Muscle layer of colon (tissue), 2 donors: Measurements from ENCODE around the gene FLII.
"Not testable (repeated sequence)": the region's sequence is repeated elsewhere in the genome, so short reads cannot be mapped to it uniquely, and the experiment has no call there.

ENCODE experiments used
- H3K27ac ChIP-seq: one replicate; pipeline ENCODE4 v1.7.0; 2013; ENCODE audit warnings: low read depth, mild to moderate bottlenecking, low read length, moderate library complexity
- H3K27me3 ChIP-seq, 2 donors: one replicate each; pipeline ENCODE4 v1.7.0; 2013; ENCODE audit warnings: low read length in 2 of 2, mild to moderate bottlenecking in 2 of 2; ENCODE audit not compliant: insufficient read depth in 2 of 2, control insufficient read depth in 1 of 2
- H3K36me3 ChIP-seq: one replicate; pipeline ENCODE4 v1.7.0; 2013; ENCODE audit warnings: mild to moderate bottlenecking, low read length; ENCODE audit not compliant: insufficient read depth
- H3K4me1 ChIP-seq: one replicate; pipeline ENCODE4 v1.7.0; 2013; ENCODE audit warnings: mild to moderate bottlenecking, low read length; ENCODE audit not compliant: insufficient read depth
- H3K4me3 ChIP-seq, 2 donors: one replicate each; pipeline ENCODE4 v1.7.0; 2013; ENCODE audit warnings: low read length in 2 of 2, low read depth in 1 of 2, mild to moderate bottlenecking in 1 of 2, moderate library complexity in 1 of 2
- H3K9ac ChIP-seq: one replicate; pipeline ENCODE4 v1.7.0; 2013; ENCODE audit warnings: low read length
- H3K9me3 ChIP-seq: one replicate; pipeline ENCODE4 v1.7.0; 2013; ENCODE audit warnings: mild to moderate bottlenecking, low read length
- donor health status: abdominal sarcoma.
- donor health status: Adenocarcinoma of cecum.

The FLII gene

DNA sequence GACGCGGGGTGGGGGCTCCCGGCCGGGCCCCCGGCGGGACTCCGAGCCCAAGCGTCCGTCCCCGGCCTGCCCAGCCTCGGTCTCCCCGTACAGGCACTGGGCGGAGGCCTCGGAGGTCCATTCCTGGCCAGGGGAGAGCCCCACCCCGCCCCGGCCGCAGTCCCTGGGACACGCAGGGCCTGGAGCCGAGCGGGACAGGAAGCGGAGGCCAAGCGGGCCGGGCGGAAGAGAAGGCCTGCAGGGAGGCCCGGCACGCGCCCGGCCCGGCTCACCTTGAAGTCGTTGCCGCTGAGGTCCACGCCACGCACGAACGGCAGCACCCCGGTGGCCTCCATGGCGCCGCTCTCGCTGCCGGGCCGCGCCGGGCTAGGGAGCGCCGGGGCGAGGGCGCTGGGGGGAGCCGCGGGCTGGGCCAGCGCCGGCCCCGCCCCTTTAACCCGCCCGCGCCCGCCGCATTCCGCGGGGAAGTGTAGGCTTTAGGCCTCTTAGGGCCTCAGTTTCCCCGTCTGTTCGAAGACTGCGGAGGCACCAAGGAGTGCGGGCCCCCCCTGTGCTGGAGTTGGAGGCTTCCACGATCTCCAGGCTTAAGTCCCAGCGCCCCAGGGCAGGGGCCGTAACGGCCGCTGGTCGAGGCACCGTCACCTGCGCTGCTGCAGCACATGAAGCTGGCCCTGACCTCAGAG lies at the start of gene FLII:
FLII (minus strand) TSS at position 383 of the 683 bp plus-strand sequence; CDS start at position 335, 48 bp downstream.
- H3K9me3 ChIP-seq: no peaks in the 10 kb centered on the region
- H3K36me3 ChIP-seq: peaks cover 40% of the 10 kb centered on the region
- H3K27me3 ChIP-seq: no peaks in the 10 kb centered on the region
- peak within 1 kb of the TSS; percentile 82 for H3K9ac ChIP-seq
- peak within 1 kb of the TSS; percentile 87 for H3K27ac ChIP-seq
- peaks cover 36% of the 10 kb centered on the region for H3K4me1 ChIP-seq
- peak within 1 kb of the TSS; percentile 72 to 96 for H3K4me3 ChIP-seq

DNA sequence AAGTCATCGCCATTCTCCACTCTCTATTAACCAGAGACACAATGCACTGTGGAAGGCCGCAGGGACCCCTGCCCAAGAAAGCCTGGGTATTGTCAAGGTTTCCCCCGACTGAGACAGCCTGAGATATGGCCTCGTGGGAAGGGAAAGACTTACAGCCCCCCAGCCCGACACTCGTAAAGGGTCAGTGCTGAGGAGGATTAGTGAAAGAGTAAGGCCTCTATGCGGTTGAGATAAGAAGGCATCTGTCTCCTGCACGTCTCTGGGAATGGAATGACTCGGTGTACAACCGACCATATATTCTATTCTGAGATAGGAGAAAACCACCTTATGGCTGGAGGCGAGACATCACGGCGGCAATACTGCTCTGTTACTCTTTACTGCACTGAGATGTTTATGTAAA lies 44.7 kb upstream of the FLII start:
- peaks cover 56% of the 10 kb centered on the region for H3K36me3 ChIP-seq
- H3K27ac ChIP-seq, H3K9ac ChIP-seq, H3K4me1 ChIP-seq, H3K9me3 ChIP-seq, H3K4me3 ChIP-seq, H3K27me3 ChIP-seq: not testable (repeated sequence)

DNA sequence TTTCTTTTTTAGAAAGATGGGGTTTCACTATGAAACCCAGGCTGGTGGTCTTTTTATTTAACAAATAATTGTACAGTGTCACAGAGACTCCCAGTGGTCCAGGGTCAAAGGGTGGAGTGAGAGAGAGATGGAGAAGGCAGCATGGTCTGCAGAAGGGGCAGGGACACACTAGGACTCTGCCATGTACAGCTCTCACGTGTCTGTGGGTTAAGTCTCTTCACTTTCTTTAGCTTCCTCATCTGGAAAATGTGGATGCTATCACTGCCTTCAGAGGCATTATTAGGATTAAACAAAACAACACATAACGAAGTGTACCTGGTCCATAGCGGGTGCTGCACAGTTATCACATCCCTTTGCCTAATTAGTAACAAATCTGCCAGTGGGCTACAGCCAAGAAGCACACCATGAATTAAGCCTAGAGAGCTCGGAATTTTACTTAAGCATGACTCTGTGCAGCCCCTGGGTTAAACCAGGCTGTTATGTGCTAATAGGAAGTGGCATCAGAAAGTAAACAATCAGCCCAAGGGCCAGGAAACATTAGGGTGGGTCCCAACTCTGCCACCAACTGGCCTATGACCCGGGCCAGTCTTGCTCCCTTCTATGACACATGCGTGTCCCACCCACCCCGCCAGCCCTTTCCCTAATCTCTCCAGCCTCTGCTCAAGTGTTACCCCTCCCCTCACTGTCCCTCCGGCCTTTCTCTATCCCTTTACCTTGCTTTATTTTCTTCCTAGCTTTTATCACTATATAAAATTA lies 42.4 kb upstream of the FLII start:
- H3K4me1 ChIP-seq: no peaks in the 10 kb centered on the region
- no peaks in the 10 kb centered on the region for H3K27me3 ChIP-seq
- H3K9me3 ChIP-seq: no peaks in the 10 kb centered on the region
- H3K36me3 ChIP-seq: peaks cover 43% of the 10 kb centered on the region
- H3K4me3 ChIP-seq: no peak overlapping the region
- no peak overlapping the region for H3K27ac ChIP-seq
- no peak overlapping the region for H3K9ac ChIP-seq

DNA sequence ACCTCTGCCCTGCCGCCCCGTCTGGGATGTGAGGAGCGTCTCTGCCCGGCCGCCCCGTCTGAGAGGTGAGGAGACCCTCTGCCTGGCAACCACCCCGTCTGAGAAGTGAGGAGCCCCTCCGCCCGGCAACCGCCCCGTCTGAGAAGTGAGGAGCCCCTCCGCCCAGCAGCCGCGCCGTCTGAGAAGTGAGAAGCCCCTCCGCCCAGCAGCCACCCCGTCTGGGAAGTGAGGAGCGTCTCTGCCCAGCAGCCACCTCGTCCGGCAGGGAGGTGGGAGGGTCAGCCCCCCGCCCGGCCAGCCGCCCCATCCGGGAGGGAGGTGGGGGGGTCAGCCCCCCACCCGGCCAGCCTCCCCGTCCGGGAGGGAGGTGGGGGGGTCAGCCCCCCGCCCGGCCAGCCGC lies 39.5 kb upstream of the FLII start:
- H3K4me3 ChIP-seq, H3K4me1 ChIP-seq, H3K27ac ChIP-seq, H3K27me3 ChIP-seq, H3K9ac ChIP-seq, H3K9me3 ChIP-seq: not testable (repeated sequence)
- H3K36me3 ChIP-seq: peaks cover 46% of the 10 kb centered on the region

DNA sequence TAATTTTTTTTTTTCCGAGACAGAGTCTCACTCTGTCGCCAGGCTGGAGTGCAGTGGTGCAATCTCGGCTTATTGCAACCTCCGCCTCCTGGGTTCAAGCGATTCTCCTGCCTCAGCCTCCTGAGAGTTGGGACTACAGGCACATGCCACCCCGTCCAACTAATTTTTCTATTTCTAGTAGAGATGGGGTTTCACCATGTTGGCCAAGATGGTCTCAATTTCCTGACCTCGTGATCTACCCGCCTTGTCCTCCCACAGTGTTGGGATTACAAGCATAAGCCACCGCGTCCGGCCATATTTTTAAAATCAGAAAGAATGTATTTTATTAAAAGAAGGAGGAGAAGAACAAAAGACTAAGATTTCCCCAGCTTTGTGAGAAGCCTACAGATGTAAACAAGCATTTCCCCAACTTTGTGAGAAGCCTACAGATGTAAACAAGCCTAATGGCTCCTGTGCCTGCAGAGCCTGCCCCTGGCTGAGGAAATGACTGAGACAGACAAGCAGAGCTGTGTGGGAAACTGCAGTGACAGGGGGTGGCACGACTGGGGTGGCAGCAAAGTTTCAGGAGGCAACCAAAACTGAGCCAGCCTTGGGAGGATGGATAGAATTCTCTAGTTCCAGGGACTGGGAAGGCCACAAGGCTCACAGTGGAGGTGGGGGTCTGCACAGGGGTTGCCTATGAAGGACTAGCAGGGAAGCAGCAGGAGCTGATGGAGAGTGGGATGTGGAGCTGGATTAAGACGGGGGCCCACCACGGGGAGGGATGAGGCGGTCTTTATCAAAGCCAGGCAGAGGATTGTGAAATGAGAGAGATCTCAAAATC lies 33.4 kb upstream of the FLII start:
- H3K4me1 ChIP-seq: no peaks in the 10 kb centered on the region
- H3K9me3 ChIP-seq: no peaks in the 10 kb centered on the region
- no peaks in the 10 kb centered on the region for H3K27me3 ChIP-seq
- H3K36me3 ChIP-seq: peaks cover 61% of the 10 kb centered on the region
- H3K4me3 ChIP-seq: no peak overlapping the region
- H3K27ac ChIP-seq: no peak overlapping the region
- H3K9ac ChIP-seq: no peak overlapping the region

DNA sequence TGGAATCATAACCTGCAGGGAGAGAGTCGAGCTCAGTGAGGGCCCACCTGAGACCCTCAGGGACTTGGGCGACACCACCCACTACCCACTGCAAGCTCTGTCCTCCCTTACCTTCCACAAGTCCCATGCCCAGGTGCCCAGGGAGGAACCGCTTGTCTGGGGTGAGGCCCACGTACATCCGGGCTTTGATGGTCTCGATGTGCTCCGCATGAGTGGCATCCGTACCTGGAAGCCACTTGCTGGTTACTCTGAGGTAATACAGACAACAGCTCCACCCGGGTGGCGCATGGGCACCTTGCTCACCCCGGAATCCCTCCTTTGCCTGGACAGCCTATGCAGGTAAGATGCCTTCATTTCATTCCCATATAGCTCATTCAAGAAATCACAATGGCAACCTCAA lies 26.8 kb upstream of the FLII start:
- Histone ChIP-seq H3K4me1 (no peaks in the 10 kb centered on the region), H3K9ac (no peak overlapping the region), H3K27ac (no peak overlapping the region), H3K9me3 (no peaks in the 10 kb centered on the region), H3K36me3 (peaks cover 67% of the 10 kb centered on the region), H3K4me3 (no peak overlapping the region), H3K27me3 (no peaks in the 10 kb centered on the region)

DNA sequence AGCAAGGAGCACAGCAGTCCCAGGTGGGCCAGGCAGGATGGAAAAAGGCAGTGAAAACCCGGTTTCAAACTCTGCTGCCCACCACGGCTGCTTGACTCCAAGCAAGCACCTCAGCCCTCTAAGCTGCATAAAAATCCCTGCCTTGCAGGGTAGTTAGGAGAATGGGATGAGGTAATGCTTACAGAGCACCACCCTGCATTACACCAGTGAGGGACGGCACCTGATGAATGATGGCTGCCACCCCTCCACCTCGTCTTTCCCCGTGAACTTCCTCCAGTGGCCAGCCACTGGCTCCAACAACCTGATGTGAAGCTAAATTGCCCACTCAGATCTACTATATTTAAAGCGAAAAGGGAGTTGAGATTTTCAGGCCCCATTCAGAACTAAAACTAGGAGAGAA lies 23.2 kb upstream of the FLII start:
- Histone ChIP-seq H3K9me3 (no peaks in the 10 kb centered on the region), H3K4me1 (no peaks in the 10 kb centered on the region), H3K36me3 (peaks cover 62% of the 10 kb centered on the region), H3K4me3 (no peak overlapping the region), H3K27ac (no peak overlapping the region), H3K27me3 (no peaks in the 10 kb centered on the region), H3K9ac (no peak overlapping the region)

DNA sequence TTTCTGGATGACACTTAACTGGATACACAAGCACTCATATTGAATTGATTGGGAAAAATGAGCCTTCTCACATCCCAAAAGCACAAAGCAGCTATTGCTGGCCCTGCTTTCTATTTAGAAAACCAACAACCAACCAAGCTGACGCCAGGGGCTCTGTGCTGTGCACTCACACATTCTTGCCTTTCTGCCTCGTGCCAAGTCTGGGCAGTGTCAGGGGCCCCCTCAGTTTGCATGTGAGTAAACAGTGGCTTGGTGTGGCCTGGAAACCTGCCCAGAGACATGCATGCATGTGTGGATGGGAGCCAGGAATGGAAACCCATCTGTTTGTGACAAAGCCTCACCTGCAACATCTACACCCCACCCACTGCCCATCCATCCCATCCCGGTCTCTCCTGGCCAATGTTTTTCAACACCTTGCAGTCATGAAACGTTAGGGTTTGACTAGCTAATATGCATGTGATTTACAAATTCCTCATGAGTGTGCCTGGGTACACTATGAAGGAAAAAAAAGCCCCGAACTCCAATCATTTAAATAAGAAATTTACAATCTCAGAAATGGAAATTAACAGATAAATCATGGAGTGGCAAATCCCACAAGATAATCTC lies 22.3 kb upstream of the FLII start:
- Histone ChIP-seq H3K36me3 (peaks cover 70% of the 10 kb centered on the region), H3K4me1 (no peaks in the 10 kb centered on the region), H3K27ac (no peak overlapping the region), H3K9me3 (no peaks in the 10 kb centered on the region), H3K27me3 (no peaks in the 10 kb centered on the region), H3K9ac (no peak overlapping the region), H3K4me3 (no peak overlapping the region)

DNA sequence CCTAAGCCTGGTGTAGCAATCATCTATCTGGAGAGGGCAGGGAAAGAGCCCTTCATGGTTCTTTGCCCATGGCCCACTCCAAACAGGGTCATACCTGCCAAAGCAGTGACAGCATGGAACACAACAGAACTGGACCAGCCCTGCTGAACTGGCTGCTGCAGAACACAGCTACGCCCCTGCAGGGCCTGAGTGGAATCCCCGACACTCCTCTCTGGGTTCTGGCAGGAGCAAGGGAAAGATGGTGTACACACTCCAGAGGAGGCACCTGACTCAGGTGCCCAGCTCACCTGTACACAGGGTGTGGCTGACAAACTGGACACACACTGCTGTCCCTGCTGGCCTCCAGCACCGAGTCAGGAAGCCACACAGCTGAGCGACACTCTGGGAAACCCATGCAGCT lies 21.7 kb upstream of the FLII start:
- peaks cover 68% of the 10 kb centered on the region for H3K36me3 ChIP-seq
- no peak overlapping the region for H3K9ac ChIP-seq
- no peaks in the 10 kb centered on the region for H3K9me3 ChIP-seq

DNA sequence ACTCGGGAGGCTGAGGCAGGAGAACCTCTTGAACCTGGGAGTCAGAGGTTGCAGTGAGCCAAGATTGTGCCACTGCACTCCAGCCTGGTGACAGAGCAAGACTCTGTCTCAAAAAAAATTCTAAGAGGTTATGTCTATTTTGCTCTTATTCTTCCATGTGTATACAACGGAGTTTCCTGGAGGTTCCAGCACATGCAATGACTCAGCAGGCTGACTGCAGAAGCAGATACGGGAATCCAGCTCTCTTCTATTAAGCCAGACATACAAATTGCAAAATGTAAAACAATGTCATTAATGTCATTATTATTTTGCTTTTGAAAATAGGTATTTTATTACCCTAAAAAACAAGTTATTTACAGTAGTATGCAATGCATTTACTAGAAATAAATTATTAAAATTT lies 20.3 kb upstream of the FLII start:
- H3K4me3 ChIP-seq: no peak overlapping the region
- H3K36me3 ChIP-seq: peaks cover 64% of the 10 kb centered on the region

More for the DNA sequence above, 21.7 kb upstream of the FLII start:
- Histone ChIP-seq H3K27ac (no peak overlapping the region), H3K4me1 (no peaks in the 10 kb centered on the region), H3K27me3 (no peaks in the 10 kb centered on the region), H3K4me3 (no peak overlapping the region)

DNA sequence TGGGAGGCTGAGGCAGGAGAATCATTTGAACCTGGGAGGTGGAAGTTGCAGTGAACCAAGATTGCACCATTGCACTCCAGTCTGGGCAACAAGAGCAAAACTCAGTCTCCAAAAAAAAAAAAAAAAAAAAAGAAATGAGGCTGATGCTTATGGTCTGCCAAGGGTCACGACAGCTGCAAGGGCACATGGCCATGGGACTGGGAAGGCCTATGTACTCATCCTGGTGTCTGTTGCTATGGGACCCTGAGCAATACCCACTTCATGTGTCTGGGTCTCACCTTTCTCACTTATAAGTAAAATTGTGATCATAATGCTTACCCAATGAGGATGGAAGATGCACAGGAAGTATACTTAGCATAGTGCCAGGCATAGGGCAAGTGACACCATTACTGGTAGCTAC lies 18.5 kb upstream of the FLII start:
- Histone ChIP-seq H3K36me3 (peaks cover 50% of the 10 kb centered on the region), H3K9ac (no peak overlapping the region), H3K27ac (no peak overlapping the region), H3K4me3 (no peak overlapping the region), H3K9me3 (no peaks in the 10 kb centered on the region), H3K4me1 (no peaks in the 10 kb centered on the region), H3K27me3 (no peaks in the 10 kb centered on the region)

More for the DNA sequence above, 20.3 kb upstream of the FLII start:
- Histone ChIP-seq H3K9ac (no peak overlapping the region), H3K27ac (no peak overlapping the region), H3K27me3 (no peaks in the 10 kb centered on the region), H3K9me3 (no peaks in the 10 kb centered on the region), H3K4me1 (no peaks in the 10 kb centered on the region)
